NOMO-1 (cell line): Measurements from ENCODE around the gene EVX1.

Experiments used
- DNase-seq, 2 experiments: peaks; one replicate each; lab custom pipeline; 2025; ENCODE audit not compliant: unreplicated experiment in 2 of 2; lab: John Stamatoyannopoulos, UW

EVX1 gene

GRCh38 chr7:27224983-27225934 lies 17.3 kb upstream of the EVX1 start:
- DNase-seq: no peak

GRCh38 chr7:27229448-27229847 lies 13.2 kb upstream of the EVX1 start:
- DNase-seq: no peak

GRCh38 chr7:27235387-27236311 lies 7.0 kb upstream of the EVX1 start:
- peak in 1 of 2 experiments; percentile 36 for DNase-seq

- peak; percentile 24 to 65 for DNase-seq
These were observed 4.8 kb upstream of the EVX1 start for GRCh38 chr7:27237735-27238334.

GRCh38 chr7:27238979-27239386 lies 3.6 kb upstream of the EVX1 start:
- DNase-seq: no peak

GRCh38 chr7:27239387-27240014 lies 3.1 kb upstream of the EVX1 start:
- DNase-seq: no peak

- DNase-seq: no peak
These were observed 2.4 kb upstream of the EVX1 start for GRCh38 chr7:27240015-27240731.

GRCh38 chr7:27241189-27242056 lies 1.2 kb upstream of the EVX1 start:
- no peak for DNase-seq

- no peak for DNase-seq
These were observed 448 bp upstream of the EVX1 start for GRCh38 chr7:27242154-27242553.

- no peak for DNase-seq
These were observed 950 bp downstream of the EVX1 start for GRCh38 chr7:27243340-27244163.

- DNase-seq: no peak
These were observed 2.0 kb downstream of the EVX1 start for GRCh38 chr7:27244488-27245123.

- no peak for DNase-seq
These were observed 2.7 kb downstream of the EVX1 start for GRCh38 chr7:27245124-27245797.

- peak in 1 of 2 experiments; percentile 41 for DNase-seq
These were observed 3.4 kb downstream of the EVX1 start for GRCh38 chr7:27245798-27246691.

- DNase-seq: no peak
These were observed 4.4 kb downstream of the EVX1 start for GRCh38 chr7:27247000-27247399.

- DNase-seq: no peak
These were observed 5.1 kb downstream of the EVX1 start for GRCh38 chr7:27247452-27248426.
